PFSK-1 (cell line): Measurements from ENCODE around the gene SLC38A2.

Source experiments
- FOXP2 ChIP-seq: optimal IDR thresholded peaks from 2 replicates; pipeline ENCODE3; 2011; ENCODE audit warnings: borderline replicate concordance, control low read depth, inconsistent platforms; ENCODE audit not compliant: insufficient read depth; ENCODE audit errors: extremely low read length, extremely low read depth
- POLR2AphosphoS5 ChIP-seq: IDR thresholded peaks from 2 replicates; pipeline ENCODE4 v1.6.1; 2012; ENCODE audit warnings: low read depth, mild to moderate bottlenecking, control low read depth, low read length, moderate library complexity
- REST ChIP-seq, 2 experiments: IDR thresholded peaks; 2 replicates each; pipeline versions ENCODE4 v1.6.1 to v1.8.0; 2011 to 2012; ENCODE audit warnings: low read depth in 2 of 2, low read length in 2 of 2, control low read depth in 1 of 2, inconsistent platforms in 1 of 2, mild to moderate bottlenecking in 1 of 2, moderate library complexity in 1 of 2; ENCODE audit not compliant: insufficient read depth in 1 of 2
- SIN3A ChIP-seq: IDR thresholded peaks from 2 replicates; pipeline ENCODE4 v1.6.1; 2012; ENCODE audit warnings: mild to moderate bottlenecking, low read length, moderate library complexity, borderline replicate concordance; ENCODE audit not compliant: insufficient read depth
- TAF1 ChIP-seq: IDR thresholded peaks from 2 replicates; pipeline ENCODE4 v1.6.1; 2012; ENCODE audit warnings: low read length, control low read depth, borderline replicate concordance; ENCODE audit not compliant: insufficient read depth

GRCh38 chr12:46404733-46405132 lies 32.2 kb upstream of the SLC38A2 start:
- TF ChIP-seq REST (IDR thresholded peaks at IDR 0.05; ENCODE audit: insufficient read depth in 1 of 2, low read depth in 2 of 2, low read length in 2 of 2): no peak
- TF ChIP-seq SIN3A: no peak
- TF ChIP-seq POLR2AphosphoS5: no peak
- TF ChIP-seq TAF1: no peak
- no peak for TF ChIP-seq FOXP2
